ENCODE measurements around the gene TDRD7. TPM values are rescaled to one million over a fixed set of nuclear protein-coding genes. Genes with fewer than 3 reads are reported as not detected.

TDRD7 gene
- total and polyA plus RNA-seq, 8 donors, result 6.3 to 17.5 (median 7.4) TPM

DNA sequence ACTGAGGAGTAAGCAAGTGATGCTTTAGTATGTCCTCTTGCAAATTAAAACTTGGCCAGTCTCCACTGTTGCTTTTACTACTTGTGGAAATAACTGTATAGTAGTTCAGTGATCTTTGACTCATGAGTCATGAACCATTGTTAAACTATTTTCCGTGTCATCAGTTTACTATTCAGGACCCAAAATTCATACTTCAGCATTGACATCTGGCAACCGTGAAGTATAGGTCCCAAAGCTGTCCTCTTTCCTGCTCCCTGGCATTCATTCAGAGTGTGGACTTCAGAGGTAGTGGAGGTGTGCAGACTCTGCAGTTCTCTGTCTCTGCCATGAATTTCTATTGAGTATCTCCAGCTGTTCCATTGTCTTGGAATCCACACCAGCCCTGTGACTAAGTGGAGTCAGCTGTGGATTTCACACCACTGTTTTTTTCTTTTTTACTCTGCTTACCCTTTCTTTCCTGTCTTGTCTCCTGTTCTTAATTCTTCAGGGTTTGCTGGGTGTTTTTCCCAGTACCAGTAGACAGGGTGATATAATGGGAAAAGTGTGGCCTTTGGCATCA lies 7.5 kb downstream of the TDRD7 start:
- TF ChIP-seq, protein P1, sequence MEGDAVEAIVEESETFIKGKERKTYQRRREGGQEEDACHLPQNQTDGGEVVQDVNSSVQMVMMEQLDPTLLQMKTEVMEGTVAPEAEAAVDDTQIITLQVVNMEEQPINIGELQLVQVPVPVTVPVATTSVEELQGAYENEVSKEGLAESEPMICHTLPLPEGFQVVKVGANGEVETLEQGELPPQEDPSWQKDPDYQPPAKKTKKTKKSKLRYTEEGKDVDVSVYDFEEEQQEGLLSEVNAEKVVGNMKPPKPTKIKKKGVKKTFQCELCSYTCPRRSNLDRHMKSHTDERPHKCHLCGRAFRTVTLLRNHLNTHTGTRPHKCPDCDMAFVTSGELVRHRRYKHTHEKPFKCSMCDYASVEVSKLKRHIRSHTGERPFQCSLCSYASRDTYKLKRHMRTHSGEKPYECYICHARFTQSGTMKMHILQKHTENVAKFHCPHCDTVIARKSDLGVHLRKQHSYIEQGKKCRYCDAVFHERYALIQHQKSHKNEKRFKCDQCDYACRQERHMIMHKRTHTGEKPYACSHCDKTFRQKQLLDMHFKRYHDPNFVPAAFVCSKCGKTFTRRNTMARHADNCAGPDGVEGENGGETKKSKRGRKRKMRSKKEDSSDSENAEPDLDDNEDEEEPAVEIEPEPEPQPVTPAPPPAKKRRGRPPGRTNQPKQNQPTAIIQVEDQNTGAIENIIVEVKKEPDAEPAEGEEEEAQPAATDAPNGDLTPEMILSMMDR (IDR thresholded peaks at IDR 0.05), result no peak
- ATAC-seq (no peak), DNase-seq (no peak)
- intact Hi-C loops (cut with DNase I), result loop anchor here in 1 of 2 donors (10.0 kb wide), 1 partner anchor 195 kb away; no protein-coding TSS in a partner anchor
- peaks cover 0 to 33% of the 10 kb centered on the region in 2 donors for H3K4me1 ChIP-seq
- H3K4me3 ChIP-seq, result no peak overlapping the region
- H3K27ac ChIP-seq, result no peak overlapping the region
- H3K9me3 ChIP-seq, result no peaks in the 10 kb centered on the region
- no peaks in the 10 kb centered on the region for H3K36me3 ChIP-seq
- no peaks in the 10 kb centered on the region for H3K27me3 ChIP-seq

DNA sequence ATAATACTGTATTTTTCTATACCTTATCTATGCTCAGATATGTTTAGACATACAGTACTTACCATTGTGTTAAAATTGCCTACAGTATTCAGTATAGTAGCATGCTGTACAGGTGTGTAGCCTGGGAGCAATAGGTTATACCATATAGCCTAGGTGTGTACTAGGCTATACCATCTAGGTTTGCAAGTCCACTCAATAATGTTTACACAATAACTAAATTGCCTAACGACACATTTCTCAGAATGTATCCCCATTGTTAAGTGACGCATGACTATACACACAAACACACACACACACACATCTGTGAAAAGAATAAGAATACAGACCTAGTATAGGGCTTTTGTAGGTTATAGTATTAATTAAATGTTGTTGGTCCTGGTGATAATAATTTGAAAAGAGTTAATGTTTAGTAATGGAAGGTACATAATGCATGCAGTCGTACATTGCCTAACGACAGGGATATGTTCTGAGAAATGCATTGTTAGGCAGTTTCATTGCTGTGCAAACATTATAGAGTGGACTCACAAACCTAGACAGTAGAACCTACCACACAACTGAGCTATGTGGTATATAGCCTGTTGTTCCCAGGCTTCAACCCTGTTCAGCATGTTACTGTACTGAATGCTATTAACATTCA lies 13.6 kb downstream of the TDRD7 start:
- intact Hi-C loops (cut with DNase I), result no loop called here
- TF ChIP-seq, protein P1 (IDR thresholded peaks at IDR 0.05), result no peak
- DNase-seq, result no peak

DNA sequence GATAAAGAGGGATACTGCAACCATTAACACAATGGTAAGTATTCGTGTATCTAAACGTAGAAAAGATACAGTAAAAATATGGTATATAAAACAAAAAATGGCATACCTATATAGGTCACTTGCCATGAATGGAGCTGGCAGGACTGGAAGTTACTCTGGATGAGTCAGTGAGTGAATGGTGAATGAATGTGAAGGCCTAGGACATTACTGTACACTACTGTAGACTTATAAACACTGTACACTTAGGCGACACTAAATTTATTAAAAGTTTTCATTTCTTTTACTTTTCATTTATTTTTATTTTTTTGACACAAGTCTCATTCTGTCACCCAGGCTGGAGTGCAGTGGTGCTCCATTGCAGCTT lies 14.1 kb downstream of the TDRD7 start:
- TF ChIP-seq, protein P1 (IDR thresholded peaks at IDR 0.05), result no peak
- peaks cover 0 to 25% of the 10 kb centered on the region in 2 donors for H3K36me3 ChIP-seq

More for the DNA sequence above, 13.6 kb downstream of the TDRD7 start:
- ATAC-seq, result peak; percentile 69
- no peak overlapping the region for H3K4me3 ChIP-seq
- H3K4me1 ChIP-seq, result no peaks in the 10 kb centered on the region
- peaks cover 0 to 20% of the 10 kb centered on the region in 2 donors for H3K36me3 ChIP-seq
- H3K27me3 ChIP-seq, result no peaks in the 10 kb centered on the region
- no peaks in the 10 kb centered on the region for H3K9me3 ChIP-seq
- H3K27ac ChIP-seq, result no peak overlapping the region

DNA sequence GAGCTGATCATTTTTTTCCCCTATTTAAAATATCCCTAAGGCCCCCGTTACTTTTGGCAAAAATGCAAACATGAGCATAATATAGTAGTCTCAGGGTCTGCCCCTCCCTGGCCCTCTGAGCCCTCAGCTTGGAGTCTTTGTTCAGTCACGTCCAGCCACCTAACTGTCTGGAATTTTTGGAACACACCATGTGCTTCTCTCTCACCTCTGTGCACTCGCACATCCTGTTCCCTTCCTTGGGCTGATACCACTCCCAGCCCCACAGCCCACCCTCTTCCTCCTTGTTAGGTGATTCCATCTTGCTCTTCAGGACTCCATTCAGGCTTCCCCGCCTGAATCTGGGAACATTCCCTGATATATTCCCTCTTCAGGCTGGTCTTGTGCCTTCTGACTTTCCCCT lies 16.0 kb downstream of the TDRD7 start:
- no peak for ATAC-seq

More for the DNA sequence above, 14.1 kb downstream of the TDRD7 start:
- Histone ChIP-seq H3K27me3 (no peaks in the 10 kb centered on the region), H3K4me3 (no peak overlapping the region), H3K4me1 (no peaks in the 10 kb centered on the region), H3K9me3 (no peaks in the 10 kb centered on the region), H3K27ac (no peak overlapping the region)
- intact Hi-C loops (cut with DNase I), result no loop called here
- DNase-seq (no peak), ATAC-seq (no peak)

More for the DNA sequence above, 16.0 kb downstream of the TDRD7 start:
- H3K9me3 ChIP-seq, result no peaks in the 10 kb centered on the region
- TF ChIP-seq, protein P1 (IDR thresholded peaks at IDR 0.05), result no peak
- no peaks in the 10 kb centered on the region for H3K4me1 ChIP-seq
- no peaks in the 10 kb centered on the region for H3K27me3 ChIP-seq
- peaks cover 0 to 44% of the 10 kb centered on the region in 2 donors for H3K36me3 ChIP-seq
- H3K27ac ChIP-seq, result no peak overlapping the region
- no peak overlapping the region for H3K4me3 ChIP-seq
- no peak for DNase-seq
- intact Hi-C loops (cut with DNase I), result no loop called here

Measured in left lung (tissue), 10 donors.